Vagina (tissue), 2 donors: Measurements from ENCODE around the gene CCDC9B.

Source experiments
- CTCF ChIP-seq, 3 experiments: fragments of 450-650 bp in 2 of 3; fragments of 200-600 bp in 1 of 3; sonication (generic) in 1 of 3; IDR thresholded peaks; one replicate each; pipeline ENCODE4 v1.5.1; 2017 to 2019; ENCODE audit warnings: antibody characterized with exemption in 3 of 3, mild to moderate bottlenecking in 2 of 3, moderate library complexity in 2 of 3
- POLR2AphosphoS5 ChIP-seq, 2 donors: sonication (generic); formaldehyde crosslinking; IDR thresholded peaks; one replicate each; pipeline ENCODE4 v1.9.0; 2017; ENCODE audit warnings: antibody characterized with exemption in 2 of 2, mild to moderate bottlenecking in 2 of 2, low read depth in 1 of 2; ENCODE audit not compliant: insufficient read depth in 1 of 2

GRCh38 chr15:40295877-40296560 lies 44.7 kb downstream of the CCDC9B start:
- no peak for TF ChIP-seq CTCF (IDR thresholded peaks at IDR 0.05)
- TF ChIP-seq POLR2AphosphoS5 (IDR thresholded peaks at IDR 0.05; ENCODE audit: insufficient read depth in 1 of 2, low read depth in 1 of 2) = no peak
